DOHH2 (cell line): ENCODE data around the gene PSMB5.

ENCODE experiments used
- H3F3A ChIP-seq: fragments of 200-600 bp; sonication (generic), shearing (Covaris generic); 2 replicates; pipeline ENCODE4 v1.6.0; 2016; ENCODE audit warnings: antibody characterized with exemption, mild to moderate bottlenecking; ENCODE audit not compliant: control insufficient read depth, insufficient read depth
- H3K27ac ChIP-seq: fragments of 200-600 bp; sonication (generic); 2 replicates; pipeline ENCODE4 v1.5.1; 2014; ENCODE audit warnings: low read depth, mild to moderate bottlenecking, low read length, moderate library complexity
- H3K27me3 ChIP-seq: fragments of 200-600 bp; sonication (generic); 2 replicates; pipeline ENCODE4 v1.6.1; 2014; ENCODE audit warnings: mild to moderate bottlenecking, low read length, mixed read lengths; ENCODE audit not compliant: control insufficient read depth
- H3K36me3 ChIP-seq: fragments of 200-600 bp; sonication (generic); 2 replicates; pipeline ENCODE4 v1.6.1; 2014; ENCODE audit warnings: mild to moderate bottlenecking, low read length, moderate library complexity, mixed read lengths; ENCODE audit not compliant: control insufficient read depth
- H3K4me1 ChIP-seq: fragments of 200-600 bp; sonication (generic); 2 replicates; pipeline ENCODE4 v1.6.1; 2014; ENCODE audit warnings: mild to moderate bottlenecking, low read length, mixed read lengths; ENCODE audit not compliant: control insufficient read depth
- H3K4me2 ChIP-seq: fragments of 200-600 bp; sonication (generic); 2 replicates; pipeline ENCODE4 v1.6.0; 2014; ENCODE audit warnings: mild to moderate bottlenecking, low read length, moderate library complexity
- H3K4me3 ChIP-seq: fragments of 200-600 bp; sonication (generic); 2 replicates; pipeline ENCODE4 v1.5.1; 2014; ENCODE audit warnings: mild to moderate bottlenecking, low read length, mixed read lengths
- H3K79me2 ChIP-seq: fragments of 200-600 bp; sonication (generic); 2 replicates; pipeline ENCODE4 v1.6.1; 2014; ENCODE audit warnings: mild to moderate bottlenecking, low read length, mixed read lengths; ENCODE audit not compliant: control insufficient read depth
- H3K9me2 ChIP-seq: fragments of 200-600 bp; sonication (generic); replicated peaks from 2 replicates; pipeline ENCODE4 v1.6.1; 2014; ENCODE audit warnings: mild to moderate bottlenecking, low read length, mixed read lengths; ENCODE audit not compliant: control insufficient read depth
- H3K9me3 ChIP-seq: fragments of 200-600 bp; sonication (generic); 2 replicates; pipeline ENCODE4 v1.6.1; 2014; ENCODE audit warnings: antibody characterized with exemption, low read length, mixed read lengths; ENCODE audit not compliant: control insufficient read depth, insufficient read depth
- H4K20me1 ChIP-seq: fragments of 200-600 bp; sonication (generic); 2 replicates; pipeline ENCODE4 v1.6.0; 2014; ENCODE audit warnings: low read depth, mild to moderate bottlenecking, antibody characterized with exemption, low read length, moderate library complexity; ENCODE audit not compliant: control insufficient read depth, insufficient read depth
- EZH2phosphoT487 ChIP-seq: fragments of 200-600 bp; sonication (generic); IDR thresholded peaks from 2 replicates; pipeline ENCODE4 v1.6.1; 2017; ENCODE audit warnings: borderline replicate concordance, mild to moderate bottlenecking, antibody characterized with exemption, low read length, moderate library complexity, mixed read lengths
- TF ChIP-seq, protein P1 (sequence below): fragments of 200-600 bp; sonication (generic); IDR thresholded peaks from one replicate; pipeline ENCODE4 v1.5.1; 2014; ENCODE audit warnings: antibody characterized with exemption, mild to moderate bottlenecking, low read depth, low read length; ENCODE audit not compliant: poor library complexity, severe bottlenecking

The PSMB5 gene

DNA sequence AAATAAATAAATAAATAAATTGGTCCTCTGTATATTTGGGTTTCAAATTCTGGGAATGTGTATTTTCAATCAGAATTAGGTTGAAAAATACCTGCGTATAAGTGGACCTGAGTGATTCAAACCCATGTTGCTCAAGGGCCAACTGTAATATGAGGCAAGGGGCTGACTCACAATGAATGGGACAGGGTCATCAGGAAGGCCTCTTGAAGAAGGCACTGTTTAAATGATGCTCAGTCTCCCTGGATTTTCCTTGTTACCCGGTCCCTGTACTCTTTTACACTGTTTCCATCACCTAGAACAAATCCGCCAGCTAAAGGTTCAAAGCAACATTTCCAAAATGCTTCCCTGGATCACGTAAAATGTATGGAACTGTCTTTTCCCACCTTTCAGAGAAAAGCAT lies 3.8 kb downstream of the PSMB5 start:
- TF ChIP-seq EZH2phosphoT487: no peak
- TF ChIP-seq, protein P1, sequence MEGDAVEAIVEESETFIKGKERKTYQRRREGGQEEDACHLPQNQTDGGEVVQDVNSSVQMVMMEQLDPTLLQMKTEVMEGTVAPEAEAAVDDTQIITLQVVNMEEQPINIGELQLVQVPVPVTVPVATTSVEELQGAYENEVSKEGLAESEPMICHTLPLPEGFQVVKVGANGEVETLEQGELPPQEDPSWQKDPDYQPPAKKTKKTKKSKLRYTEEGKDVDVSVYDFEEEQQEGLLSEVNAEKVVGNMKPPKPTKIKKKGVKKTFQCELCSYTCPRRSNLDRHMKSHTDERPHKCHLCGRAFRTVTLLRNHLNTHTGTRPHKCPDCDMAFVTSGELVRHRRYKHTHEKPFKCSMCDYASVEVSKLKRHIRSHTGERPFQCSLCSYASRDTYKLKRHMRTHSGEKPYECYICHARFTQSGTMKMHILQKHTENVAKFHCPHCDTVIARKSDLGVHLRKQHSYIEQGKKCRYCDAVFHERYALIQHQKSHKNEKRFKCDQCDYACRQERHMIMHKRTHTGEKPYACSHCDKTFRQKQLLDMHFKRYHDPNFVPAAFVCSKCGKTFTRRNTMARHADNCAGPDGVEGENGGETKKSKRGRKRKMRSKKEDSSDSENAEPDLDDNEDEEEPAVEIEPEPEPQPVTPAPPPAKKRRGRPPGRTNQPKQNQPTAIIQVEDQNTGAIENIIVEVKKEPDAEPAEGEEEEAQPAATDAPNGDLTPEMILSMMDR: no peak
- no peaks in the 10 kb centered on the region for H3K9me3 ChIP-seq
- no peaks in the 10 kb centered on the region for H3F3A ChIP-seq
- peaks cover 50% of the 10 kb centered on the region for H3K79me2 ChIP-seq
- H3K9me2 ChIP-seq: no peaks in the 10 kb centered on the region
- no peaks in the 10 kb centered on the region for H4K20me1 ChIP-seq
- H3K4me3 ChIP-seq: no peak overlapping the region
- H3K27ac ChIP-seq: no peak overlapping the region
- H3K36me3 ChIP-seq: peaks cover 60% of the 10 kb centered on the region
- no peak overlapping the region for H3K4me2 ChIP-seq
- peaks cover 19% of the 10 kb centered on the region for H3K4me1 ChIP-seq
- H3K27me3 ChIP-seq: no peaks in the 10 kb centered on the region

DNA sequence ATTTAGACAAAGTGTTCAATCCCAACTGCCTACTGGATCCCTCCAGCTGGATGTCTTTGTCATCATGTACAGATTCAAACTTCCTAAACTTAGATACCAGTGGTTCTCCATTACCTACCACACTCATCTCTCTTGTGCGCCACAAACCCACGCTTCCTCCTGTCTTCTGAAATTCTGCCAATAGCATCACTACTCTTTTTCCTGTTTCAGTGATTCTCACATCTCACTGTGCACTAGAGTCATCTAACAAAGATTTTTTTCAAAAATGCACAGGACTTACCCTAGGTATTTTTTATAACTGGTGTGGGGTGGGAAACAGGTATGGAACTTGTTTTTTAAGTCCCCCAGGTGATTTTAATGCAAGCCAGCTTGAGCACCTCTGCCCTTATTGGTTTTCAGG lies 5.9 kb downstream of the PSMB5 start:
- peaks cover 62% of the 10 kb centered on the region for H3K36me3 ChIP-seq
- H4K20me1 ChIP-seq: no peaks in the 10 kb centered on the region
- H3K27ac ChIP-seq: no peak overlapping the region

DNA sequence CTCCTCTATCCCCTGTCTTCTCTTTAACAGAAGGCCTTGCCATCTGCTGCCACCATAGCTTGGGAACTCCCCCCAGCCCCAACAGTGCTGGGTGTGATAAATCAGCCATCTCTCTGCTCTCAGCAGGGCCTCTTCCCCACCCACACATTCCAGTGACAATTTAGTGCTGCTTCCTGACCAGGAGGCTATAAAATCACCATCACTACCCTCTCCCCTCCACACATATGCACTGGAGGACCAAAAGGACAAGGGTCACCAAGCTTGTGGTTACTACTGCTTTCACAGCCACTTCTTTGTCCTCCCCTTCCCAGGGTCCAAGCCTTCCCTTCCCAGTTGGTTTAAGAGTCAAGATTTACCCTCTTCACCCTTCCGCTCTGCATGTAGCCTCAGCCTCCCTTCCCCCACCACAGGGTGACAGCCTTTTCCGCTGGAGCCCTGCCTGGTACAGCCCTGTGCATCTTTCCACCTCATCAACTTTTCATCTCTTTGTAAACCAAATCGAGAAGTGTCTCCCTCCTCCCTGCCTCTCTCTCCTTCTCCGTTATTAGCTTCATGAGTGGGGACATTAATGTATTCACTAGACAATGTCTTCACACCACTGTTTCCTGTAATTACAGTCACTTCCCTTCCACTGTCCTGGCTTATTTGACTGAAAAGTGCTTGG lies 9.4 kb downstream of the PSMB5 start:
- Histone ChIP-seq H3K9me3 (no peaks in the 10 kb centered on the region), H3K4me2 (no peak overlapping the region), H3K79me2 (peaks cover 9% of the 10 kb centered on the region), H3K27ac (no peak overlapping the region), H3F3A (peaks cover 3% of the 10 kb centered on the region), H4K20me1 (no peaks in the 10 kb centered on the region), H3K9me2 (no peaks in the 10 kb centered on the region), H3K4me3 (no peak overlapping the region), H3K27me3 (no peaks in the 10 kb centered on the region), H3K36me3 (peaks cover 32% of the 10 kb centered on the region), H3K4me1 (no peaks in the 10 kb centered on the region)
- TF ChIP-seq EZH2phosphoT487: no peak
- TF ChIP-seq, protein P1: no peak

More for the DNA sequence above, 5.9 kb downstream of the PSMB5 start:
- peaks cover 40% of the 10 kb centered on the region for H3K79me2 ChIP-seq
- H3F3A ChIP-seq: no peaks in the 10 kb centered on the region
- TF ChIP-seq EZH2phosphoT487: no peak
- TF ChIP-seq, protein P1: no peak
- peaks cover 9% of the 10 kb centered on the region for H3K4me1 ChIP-seq
- no peaks in the 10 kb centered on the region for H3K9me3 ChIP-seq
- no peak overlapping the region for H3K4me2 ChIP-seq
- no peaks in the 10 kb centered on the region for H3K9me2 ChIP-seq
- no peak overlapping the region for H3K4me3 ChIP-seq
- H3K27me3 ChIP-seq: no peaks in the 10 kb centered on the region
